Mucosa of stomach (tissue), 1 donor: ENCODE measurements around the gene AUTS2.

Experiments used
- H3K27me3 ChIP-seq: one replicate; pipeline ENCODE4 v1.7.0; 2013; ENCODE audit warnings: mild to moderate bottlenecking, low read length; ENCODE audit not compliant: control insufficient read depth, insufficient read depth
- H3K36me3 ChIP-seq: one replicate; pipeline ENCODE4 v1.7.0; 2013; ENCODE audit warnings: low read length; ENCODE audit not compliant: control insufficient read depth, insufficient read depth
- H3K4me1 ChIP-seq: one replicate; pipeline ENCODE4 v1.7.0; 2013; ENCODE audit warnings: mild to moderate bottlenecking, low read length; ENCODE audit not compliant: control insufficient read depth, insufficient read depth
- H3K4me3 ChIP-seq: one replicate; pipeline ENCODE4 v1.7.0; 2013; ENCODE audit warnings: low read length
- H3K9ac ChIP-seq: one replicate; pipeline ENCODE4 v1.7.0; 2013; ENCODE audit warnings: mild to moderate bottlenecking, low read length, moderate library complexity
- H3K9me3 ChIP-seq: one replicate; pipeline ENCODE4 v1.7.0; 2013; ENCODE audit warnings: mild to moderate bottlenecking, low read length, moderate library complexity; ENCODE audit not compliant: control insufficient read depth
- donor health status: Pancreatic carcinoma.

AUTS2 gene

DNA sequence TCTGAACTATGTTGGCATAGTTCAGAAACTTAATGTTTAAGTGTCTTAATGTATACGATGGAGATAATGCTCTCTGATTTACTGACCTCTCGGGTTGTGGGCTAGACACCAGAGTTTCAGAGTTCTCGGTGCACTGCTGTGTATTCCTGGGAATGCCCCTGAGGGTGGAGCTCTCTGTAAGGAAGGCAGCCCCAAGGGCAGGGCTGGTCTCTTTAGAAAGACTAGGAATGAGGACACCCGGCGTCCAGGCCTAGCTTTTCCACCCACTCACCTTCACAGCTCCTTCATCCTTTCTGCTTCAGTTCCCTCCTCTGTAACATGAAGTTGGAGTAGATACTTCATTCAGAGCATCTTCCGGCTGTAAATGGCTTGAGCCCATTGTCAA lies 997.1 kb downstream of the AUTS2 start:
- Histone ChIP-seq H3K27me3 (peaks cover 20% of the 10 kb centered on the region), H3K9ac (no peak overlapping the region), H3K4me1 (peaks cover 12% of the 10 kb centered on the region), H3K9me3 (no peaks in the 10 kb centered on the region), H3K36me3 (no peaks in the 10 kb centered on the region), H3K4me3 (no peak overlapping the region)

DNA sequence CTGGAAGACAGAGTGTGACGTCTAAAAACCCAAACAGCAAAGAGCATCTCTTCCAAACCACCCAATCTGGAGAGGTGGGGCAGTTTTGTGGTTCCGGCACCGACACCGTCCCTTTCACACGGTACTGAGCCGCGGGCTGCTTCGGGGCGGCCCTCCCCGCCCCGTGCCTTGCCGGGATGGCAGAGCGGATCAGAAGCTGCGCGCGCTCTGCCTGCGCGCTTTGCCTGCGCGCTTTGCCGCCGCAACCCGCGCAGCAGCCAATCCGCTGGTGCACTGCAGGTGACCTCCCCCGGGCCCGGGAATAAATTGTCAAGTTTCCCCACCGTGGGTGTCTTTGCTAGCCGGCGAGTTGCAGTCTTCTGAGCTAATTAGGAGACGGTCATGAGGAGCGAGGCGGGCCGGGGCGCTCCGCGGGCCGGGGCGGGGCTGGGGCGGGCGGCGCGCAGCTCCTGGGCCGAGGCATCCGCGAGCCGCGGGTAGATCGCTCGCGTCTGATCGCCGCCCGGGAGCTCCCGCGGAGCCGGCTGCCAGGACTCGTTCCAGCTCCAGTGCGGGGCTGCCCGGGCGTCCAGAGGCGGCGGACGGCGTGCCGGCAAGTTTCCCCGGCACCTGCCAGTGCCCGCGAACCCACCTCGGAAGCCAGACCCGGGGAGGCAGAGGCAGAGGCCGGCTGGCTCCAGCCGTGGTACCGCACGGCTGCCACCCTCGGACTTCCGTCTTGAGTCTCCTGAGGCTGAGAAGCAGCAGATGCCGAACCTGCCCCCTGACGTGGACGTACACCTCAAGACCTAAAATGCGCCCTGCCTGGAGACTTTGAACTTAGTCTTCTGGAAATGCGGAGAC lies 997.7 kb downstream of the AUTS2 start:
- H3K9ac ChIP-seq = no peak overlapping the region
- no peaks in the 10 kb centered on the region for H3K36me3 ChIP-seq
- H3K4me1 ChIP-seq = peaks cover 12% of the 10 kb centered on the region
- H3K27me3 ChIP-seq = peaks cover 20% of the 10 kb centered on the region
- H3K9me3 ChIP-seq = no peaks in the 10 kb centered on the region
- no peak overlapping the region for H3K4me3 ChIP-seq

DNA sequence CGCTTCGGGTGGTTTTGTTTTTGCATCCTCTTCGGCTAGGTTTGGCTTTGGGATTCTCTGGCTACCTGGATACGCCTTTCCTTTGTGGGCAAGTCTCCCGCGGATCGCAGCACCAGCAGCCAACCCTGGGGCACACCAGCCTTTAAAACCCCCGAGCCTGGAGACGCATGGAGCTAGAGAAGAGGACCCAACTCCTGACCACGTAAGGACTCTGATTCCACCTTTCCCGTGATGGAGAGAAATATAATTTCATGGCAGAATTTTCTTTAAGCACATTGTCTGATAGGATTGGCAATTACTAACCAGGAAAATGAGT lies 998.3 kb downstream of the AUTS2 start:
- Histone ChIP-seq H3K9me3 (no peaks in the 10 kb centered on the region), H3K4me3 (no peak overlapping the region), H3K27me3 (peaks cover 20% of the 10 kb centered on the region), H3K4me1 (peaks cover 12% of the 10 kb centered on the region), H3K36me3 (no peaks in the 10 kb centered on the region), H3K9ac (no peak overlapping the region)

DNA sequence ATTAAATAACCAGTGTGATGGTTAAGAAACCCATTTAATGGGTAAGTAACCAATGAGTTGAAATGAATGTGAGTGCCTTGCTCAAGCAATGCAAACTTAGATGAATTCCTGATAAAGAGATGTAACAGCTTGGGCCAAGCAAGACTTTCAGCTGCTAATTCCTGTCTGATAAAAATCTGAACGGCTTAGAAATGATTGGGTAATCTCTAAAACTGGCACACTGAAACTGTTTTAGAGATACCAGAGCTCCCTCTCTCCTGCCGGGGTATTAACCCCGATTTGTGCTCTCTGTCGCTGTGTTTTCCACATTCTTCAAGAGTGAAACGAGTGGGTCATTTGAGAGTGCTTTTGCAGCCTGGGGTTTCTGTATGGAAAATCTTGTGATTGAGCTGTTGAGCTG lies 998.8 kb downstream of the AUTS2 start:
- Histone ChIP-seq H3K27me3 (peaks cover 20% of the 10 kb centered on the region), H3K9me3 (no peaks in the 10 kb centered on the region), H3K4me3 (no peak overlapping the region), H3K4me1 (peaks cover 12% of the 10 kb centered on the region), H3K36me3 (no peaks in the 10 kb centered on the region), H3K9ac (no peak overlapping the region)

DNA sequence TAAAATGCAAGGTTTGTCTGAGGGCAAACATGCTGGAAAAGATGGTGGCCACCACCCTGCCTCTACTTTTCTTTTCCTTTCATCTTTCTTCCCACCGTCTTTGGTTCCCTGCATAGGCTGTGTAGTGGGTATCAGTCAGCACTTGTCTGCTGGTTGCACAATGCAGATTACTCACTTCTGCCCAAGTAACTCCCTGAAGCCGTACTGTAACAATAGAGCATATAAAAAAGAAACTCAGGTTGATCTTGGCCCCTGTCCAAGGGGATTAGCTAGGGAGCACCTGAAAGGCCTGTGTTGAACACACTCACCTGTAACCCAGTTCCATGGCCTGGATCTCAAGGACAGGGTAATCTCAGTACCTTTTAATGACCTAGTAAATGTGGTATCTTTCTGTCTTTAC lies 1000.7 kb downstream of the AUTS2 start:
- H3K9ac ChIP-seq = no peak overlapping the region

DNA sequence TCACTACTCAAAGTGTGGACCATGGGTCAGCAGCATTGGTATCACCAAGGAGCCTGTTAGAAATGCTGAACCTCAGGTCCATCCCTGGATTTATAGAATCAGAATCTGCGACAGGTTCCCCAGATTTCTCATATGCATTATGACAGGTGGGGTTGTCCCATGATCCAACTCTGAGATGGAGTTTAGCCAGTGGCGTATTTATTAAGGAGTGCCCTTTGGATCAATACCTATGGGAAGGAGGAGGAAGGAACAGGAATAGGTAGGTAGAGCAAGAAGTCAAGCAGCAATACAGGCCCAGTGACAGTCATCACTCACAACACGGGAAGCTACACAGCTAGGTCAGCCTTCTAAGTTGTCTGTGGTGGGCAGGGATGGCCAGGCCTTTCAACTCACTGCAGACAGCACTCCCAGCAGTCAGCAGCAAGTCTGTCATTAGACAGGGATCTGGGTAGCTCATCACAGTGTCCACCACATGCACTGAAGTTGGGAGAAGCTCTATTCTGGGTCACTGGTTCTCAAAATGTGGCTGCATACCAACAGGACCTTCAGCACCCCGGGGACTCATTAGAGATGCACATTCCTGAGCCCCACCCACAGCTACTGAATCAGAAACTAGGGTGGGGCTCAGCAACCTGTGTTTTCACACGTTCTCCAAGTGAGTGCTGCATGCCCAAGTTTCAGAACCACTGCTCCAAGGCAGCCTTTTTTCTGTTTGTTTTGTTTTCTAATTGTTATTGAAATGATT lies 1001.3 kb downstream of the AUTS2 start:
- no peak overlapping the region for H3K4me3 ChIP-seq

More for the DNA sequence above, 1000.7 kb downstream of the AUTS2 start:
- Histone ChIP-seq H3K36me3 (no peaks in the 10 kb centered on the region), H3K4me1 (peaks cover 12% of the 10 kb centered on the region), H3K27me3 (peaks cover 20% of the 10 kb centered on the region), H3K9me3 (no peaks in the 10 kb centered on the region), H3K4me3 (no peak overlapping the region)

DNA sequence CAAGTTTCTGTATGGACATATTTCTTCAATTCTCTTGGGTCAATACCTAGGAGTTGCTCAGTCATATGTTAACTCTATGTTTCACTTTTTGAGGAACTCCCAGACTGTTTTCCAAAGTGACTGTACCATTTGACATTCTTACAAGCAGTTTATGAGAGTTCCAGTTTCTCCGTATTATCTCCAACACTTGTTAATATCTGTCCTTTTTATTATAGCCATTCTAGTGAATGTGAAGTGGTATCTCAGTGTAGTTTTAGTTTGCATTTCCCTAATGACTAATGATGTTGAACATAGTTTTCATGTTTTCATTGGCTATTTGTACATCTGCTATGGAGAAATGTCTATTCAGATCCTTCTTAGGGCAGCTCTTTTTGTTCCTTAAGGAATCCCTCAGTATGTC lies 1002.7 kb downstream of the AUTS2 start:
- H3K4me3 ChIP-seq = no peak overlapping the region
- peaks cover 11% of the 10 kb centered on the region for H3K27me3 ChIP-seq
- peaks cover 8% of the 10 kb centered on the region for H3K4me1 ChIP-seq
- H3K9ac ChIP-seq = no peak overlapping the region
- H3K9me3 ChIP-seq = no peaks in the 10 kb centered on the region
- no peaks in the 10 kb centered on the region for H3K36me3 ChIP-seq

More for the DNA sequence above, 1001.3 kb downstream of the AUTS2 start:
- no peaks in the 10 kb centered on the region for H3K36me3 ChIP-seq
- H3K27me3 ChIP-seq = peaks cover 20% of the 10 kb centered on the region
- no peaks in the 10 kb centered on the region for H3K9me3 ChIP-seq
- H3K9ac ChIP-seq = no peak overlapping the region
- H3K4me1 ChIP-seq = peaks cover 12% of the 10 kb centered on the region

DNA sequence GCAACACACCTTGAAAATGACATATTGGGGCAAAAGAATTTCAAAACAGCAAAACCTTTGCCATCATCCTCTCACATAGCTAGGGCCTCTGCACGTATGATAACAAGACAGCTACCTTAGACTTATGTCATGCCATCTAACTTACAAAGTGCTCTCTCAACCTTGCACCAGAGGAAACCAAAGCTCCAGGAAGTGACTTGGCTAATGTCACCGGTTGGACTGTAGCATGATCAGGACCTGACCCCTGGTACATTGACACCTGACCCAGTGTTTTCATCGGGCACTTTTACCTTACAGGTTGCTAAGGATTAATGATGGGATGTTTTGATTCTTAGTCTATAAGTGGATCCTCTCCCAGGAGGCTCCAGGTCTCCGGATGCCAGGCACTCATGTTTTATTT lies 1003.8 kb downstream of the AUTS2 start:
- H3K36me3 ChIP-seq = no peaks in the 10 kb centered on the region
- H3K4me1 ChIP-seq = peaks cover 8% of the 10 kb centered on the region
- peaks cover 2% of the 10 kb centered on the region for H3K27me3 ChIP-seq
- H3K9me3 ChIP-seq = no peaks in the 10 kb centered on the region
- H3K4me3 ChIP-seq = no peak overlapping the region
- H3K9ac ChIP-seq = no peak overlapping the region

DNA sequence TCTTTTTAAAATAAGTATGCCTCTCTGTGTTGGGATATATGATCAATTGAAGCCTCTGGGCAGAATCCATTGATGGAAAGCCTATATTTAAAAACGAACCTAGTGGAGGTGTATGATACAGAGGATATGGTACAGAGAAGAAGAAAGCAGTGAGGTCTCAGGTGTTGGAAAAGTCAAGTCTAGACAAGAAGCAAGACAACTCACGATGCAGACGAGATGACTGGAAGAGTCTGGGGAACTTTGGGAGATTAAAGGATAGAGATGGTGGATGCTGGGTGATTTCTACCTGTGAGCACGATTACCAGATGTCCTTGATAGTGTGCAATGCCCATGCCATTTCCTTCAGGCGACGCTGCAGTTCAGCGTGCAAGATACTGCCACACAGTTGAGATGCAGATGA lies 1009.0 kb downstream of the AUTS2 start:
- no peak overlapping the region for H3K9ac ChIP-seq
- H3K9me3 ChIP-seq = no peaks in the 10 kb centered on the region
- no peaks in the 10 kb centered on the region for H3K27me3 ChIP-seq
- H3K4me3 ChIP-seq = no peak overlapping the region
- no peaks in the 10 kb centered on the region for H3K4me1 ChIP-seq
- no peaks in the 10 kb centered on the region for H3K36me3 ChIP-seq

DNA sequence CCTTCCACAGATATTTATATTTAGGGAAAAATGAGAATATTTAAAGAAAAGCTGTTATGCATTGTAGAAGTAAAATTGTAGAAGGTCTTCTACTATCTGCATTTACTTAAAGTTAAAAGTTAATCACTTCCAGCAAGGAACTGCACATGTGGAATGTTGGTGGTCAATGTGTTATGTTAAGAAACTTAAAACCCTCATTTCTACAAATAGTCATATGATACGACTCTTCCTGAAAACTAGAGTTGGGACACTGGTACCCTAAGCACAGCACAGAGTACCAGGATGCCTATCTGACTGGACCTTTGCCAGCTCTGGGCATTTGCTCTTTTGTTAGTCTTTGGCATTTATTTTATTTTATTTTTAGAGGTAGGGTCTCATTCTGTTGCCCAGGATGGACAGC lies 1009.5 kb downstream of the AUTS2 start:
- H3K36me3 ChIP-seq = no peaks in the 10 kb centered on the region

DNA sequence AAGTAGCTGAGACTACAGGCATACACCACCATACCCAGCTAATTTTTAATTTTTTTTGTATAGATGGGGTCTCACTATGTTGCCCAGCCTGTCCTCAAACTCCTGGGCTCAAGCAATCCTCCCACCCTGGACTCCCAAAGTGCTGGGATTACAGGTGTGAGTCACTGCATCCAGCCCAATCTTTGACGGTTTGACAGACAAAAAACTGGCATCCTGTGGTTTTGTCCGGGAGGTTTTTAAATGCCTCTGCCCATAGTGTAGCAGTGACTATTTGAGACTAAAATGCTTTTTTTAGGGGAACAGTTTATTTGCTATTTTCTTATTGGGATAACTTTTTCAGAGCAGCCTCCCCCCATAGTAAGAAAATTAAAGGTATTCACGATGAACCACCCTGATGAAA lies 1010.0 kb downstream of the AUTS2 start:
- H3K36me3 ChIP-seq = no peaks in the 10 kb centered on the region
- no peaks in the 10 kb centered on the region for H3K4me1 ChIP-seq
- no peak overlapping the region for H3K9ac ChIP-seq
- H3K9me3 ChIP-seq = no peaks in the 10 kb centered on the region
- H3K4me3 ChIP-seq = no peak overlapping the region
- H3K27me3 ChIP-seq = no peaks in the 10 kb centered on the region

More for the DNA sequence above, 1009.5 kb downstream of the AUTS2 start:
- no peaks in the 10 kb centered on the region for H3K4me1 ChIP-seq
- no peak overlapping the region for H3K4me3 ChIP-seq
- no peak overlapping the region for H3K9ac ChIP-seq
- no peaks in the 10 kb centered on the region for H3K9me3 ChIP-seq
- no peaks in the 10 kb centered on the region for H3K27me3 ChIP-seq

DNA sequence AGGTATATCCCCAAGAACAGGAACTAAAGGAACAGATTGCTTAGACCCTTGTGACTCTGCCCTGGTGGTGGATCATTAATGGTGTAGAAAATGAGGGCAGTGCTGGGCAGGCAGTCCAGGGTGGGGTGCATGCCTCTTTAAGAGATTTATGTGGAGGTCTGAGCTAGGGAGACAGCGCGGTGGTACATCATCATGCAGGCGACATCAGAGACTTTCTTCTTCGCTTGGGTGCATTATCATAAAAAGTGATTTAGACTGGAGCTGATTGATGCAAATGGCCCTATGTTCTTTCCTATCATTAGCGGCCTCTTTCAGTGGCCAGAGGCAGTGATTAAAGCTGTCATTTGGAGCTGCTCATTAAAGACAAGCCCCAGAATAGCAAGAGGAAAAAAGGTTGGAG lies 1014.5 kb downstream of the AUTS2 start:
- no peaks in the 10 kb centered on the region for H3K9me3 ChIP-seq

More for the DNA sequence above, 1014.5 kb downstream of the AUTS2 start:
- H3K4me3 ChIP-seq = no peak overlapping the region
- H3K4me1 ChIP-seq = peaks cover 12% of the 10 kb centered on the region
- H3K36me3 ChIP-seq = no peaks in the 10 kb centered on the region
- no peak overlapping the region for H3K9ac ChIP-seq
- no peaks in the 10 kb centered on the region for H3K27me3 ChIP-seq
